GM10266 (cell line): ENCODE measurements around the gene OR13J1.
"Not testable (repeated sequence)": the region's sequence is repeated elsewhere in the genome, so short reads cannot be mapped to it uniquely, and the experiment has no call there.

Experiments
- DNase-seq: peaks from one replicate; pipeline ENCODE4 v3.0.0; 2012; ENCODE audit errors: extremely low spot score
- TF ChIP-seq, protein P1 (sequence below): IDR thresholded peaks from 2 replicates; pipeline ENCODE4 v1.5.1; 2012; ENCODE audit warnings: mild to moderate bottlenecking, low read depth; ENCODE audit not compliant: control insufficient read depth, insufficient read depth; ENCODE audit errors: missing control alignments

OR13J1 gene, protein sequence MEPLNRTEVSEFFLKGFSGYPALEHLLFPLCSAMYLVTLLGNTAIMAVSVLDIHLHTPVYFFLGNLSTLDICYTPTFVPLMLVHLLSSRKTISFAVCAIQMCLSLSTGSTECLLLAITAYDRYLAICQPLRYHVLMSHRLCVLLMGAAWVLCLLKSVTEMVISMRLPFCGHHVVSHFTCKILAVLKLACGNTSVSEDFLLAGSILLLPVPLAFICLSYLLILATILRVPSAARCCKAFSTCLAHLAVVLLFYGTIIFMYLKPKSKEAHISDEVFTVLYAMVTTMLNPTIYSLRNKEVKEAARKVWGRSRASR

DNA sequence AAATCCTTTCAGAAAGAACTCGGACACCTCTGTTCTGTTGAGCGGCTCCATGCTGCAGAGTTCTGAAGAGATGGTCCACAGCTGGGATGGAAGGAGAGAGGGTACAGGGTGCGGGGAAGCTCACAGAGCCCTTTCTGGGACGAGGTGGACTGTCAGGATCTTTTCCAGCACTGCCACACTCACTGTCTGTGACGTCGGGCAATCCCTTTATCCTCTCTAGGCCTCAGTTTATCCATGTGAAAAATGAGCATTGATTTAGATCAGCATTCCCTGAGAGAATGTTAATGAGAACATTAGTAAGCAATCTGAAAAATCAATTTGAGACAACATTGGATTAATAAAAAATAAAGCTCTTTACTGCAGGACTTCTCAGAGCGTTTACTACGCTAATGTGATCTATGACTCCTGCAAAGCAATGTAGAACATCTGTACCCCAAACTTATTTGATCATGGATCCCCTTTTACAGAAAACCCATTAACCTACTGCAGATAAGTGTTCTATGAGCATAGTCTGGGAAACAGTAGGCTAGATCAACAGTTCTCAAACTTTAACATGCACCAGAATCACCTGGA, at the start of gene OR13J1:
TSS of gene OR13J1 (minus strand) at position 51 of the 573 bp plus-strand sequence. CDS start at position 51, 0 bp downstream.
- no peak for DNase-seq
- TF ChIP-seq, protein P1, sequence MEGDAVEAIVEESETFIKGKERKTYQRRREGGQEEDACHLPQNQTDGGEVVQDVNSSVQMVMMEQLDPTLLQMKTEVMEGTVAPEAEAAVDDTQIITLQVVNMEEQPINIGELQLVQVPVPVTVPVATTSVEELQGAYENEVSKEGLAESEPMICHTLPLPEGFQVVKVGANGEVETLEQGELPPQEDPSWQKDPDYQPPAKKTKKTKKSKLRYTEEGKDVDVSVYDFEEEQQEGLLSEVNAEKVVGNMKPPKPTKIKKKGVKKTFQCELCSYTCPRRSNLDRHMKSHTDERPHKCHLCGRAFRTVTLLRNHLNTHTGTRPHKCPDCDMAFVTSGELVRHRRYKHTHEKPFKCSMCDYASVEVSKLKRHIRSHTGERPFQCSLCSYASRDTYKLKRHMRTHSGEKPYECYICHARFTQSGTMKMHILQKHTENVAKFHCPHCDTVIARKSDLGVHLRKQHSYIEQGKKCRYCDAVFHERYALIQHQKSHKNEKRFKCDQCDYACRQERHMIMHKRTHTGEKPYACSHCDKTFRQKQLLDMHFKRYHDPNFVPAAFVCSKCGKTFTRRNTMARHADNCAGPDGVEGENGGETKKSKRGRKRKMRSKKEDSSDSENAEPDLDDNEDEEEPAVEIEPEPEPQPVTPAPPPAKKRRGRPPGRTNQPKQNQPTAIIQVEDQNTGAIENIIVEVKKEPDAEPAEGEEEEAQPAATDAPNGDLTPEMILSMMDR = no peak

DNA sequence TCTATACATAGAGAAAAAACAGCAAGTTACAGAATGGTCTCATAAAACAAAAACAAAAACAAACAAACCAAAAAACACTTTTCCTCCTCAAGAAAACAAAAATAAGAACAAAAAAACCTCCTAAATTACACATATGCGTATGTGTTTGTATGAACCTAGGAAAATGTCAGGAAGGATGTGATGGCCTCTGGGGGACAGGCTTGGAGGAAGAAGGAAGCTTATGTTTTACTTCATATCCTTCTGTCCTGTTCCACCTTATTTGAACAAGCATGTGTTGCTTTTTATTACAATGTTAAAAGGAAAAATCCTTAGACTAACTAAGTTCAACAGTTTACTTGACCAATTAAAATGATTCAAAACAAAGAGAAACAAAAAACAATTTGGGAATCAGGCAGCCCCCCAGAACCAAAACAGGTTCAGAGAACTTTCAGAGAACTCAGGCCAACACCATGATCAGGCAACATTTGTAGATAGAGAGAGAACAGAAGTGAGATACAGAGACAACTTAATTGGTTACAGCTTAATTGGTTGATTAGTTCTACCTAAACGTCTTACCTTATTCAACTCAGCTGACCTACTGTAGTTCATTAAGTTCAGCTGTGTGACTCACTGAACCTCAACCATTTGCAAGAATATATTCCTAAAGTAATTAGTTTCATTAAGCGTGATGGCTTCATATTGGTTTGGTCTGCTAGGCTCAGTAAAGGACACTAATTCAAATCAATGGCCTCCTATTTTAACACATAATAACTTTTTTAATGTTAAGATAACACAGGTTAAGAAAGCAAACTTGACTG, 49.2 kb upstream of the OR13J1 start:
- DNase-seq = no peak
- TF ChIP-seq, protein P1 = no peak

DNA sequence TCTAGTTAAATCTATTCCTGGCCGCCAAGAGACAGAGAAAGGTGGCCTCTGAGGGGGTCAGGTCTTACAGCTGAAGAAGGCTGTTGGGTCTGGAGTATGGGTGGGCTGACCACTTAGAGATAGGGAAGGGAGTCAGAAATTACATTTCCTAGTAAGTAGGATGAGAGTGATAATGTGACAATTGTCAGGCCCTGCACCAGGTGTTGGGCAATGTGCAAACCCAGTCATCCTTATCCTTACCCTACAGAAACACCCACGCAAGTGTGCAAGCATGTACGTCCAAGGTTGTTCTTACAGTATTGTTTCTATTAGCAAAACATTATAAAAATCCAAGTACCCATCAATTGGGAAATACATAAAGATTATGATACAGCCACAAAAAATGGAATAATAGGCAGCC, 48.6 kb upstream of the OR13J1 start:
- TF ChIP-seq, protein P1 = no peak
- DNase-seq = no peak

DNA sequence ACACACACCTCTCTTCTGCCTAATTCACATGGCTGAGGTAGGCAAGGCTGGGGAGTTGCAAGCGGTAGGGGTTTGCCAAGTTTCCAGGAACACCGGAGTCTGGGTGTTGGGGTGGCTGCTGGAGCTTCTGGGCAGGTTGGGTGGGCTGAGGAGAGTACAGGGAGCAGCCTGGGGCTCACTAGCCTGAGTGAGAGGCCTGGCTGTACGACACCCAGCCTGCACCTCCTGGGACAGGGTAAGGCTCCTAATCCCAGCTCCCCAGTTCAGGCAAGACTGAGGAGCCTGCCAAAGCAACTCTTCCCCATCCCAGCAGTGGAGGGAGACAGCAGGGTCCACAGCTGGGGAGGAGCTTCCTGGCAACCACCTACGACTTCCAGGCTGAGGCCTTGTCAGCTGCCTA, 47.1 kb upstream of the OR13J1 start:
- no peak for DNase-seq
- TF ChIP-seq, protein P1 = no peak

DNA sequence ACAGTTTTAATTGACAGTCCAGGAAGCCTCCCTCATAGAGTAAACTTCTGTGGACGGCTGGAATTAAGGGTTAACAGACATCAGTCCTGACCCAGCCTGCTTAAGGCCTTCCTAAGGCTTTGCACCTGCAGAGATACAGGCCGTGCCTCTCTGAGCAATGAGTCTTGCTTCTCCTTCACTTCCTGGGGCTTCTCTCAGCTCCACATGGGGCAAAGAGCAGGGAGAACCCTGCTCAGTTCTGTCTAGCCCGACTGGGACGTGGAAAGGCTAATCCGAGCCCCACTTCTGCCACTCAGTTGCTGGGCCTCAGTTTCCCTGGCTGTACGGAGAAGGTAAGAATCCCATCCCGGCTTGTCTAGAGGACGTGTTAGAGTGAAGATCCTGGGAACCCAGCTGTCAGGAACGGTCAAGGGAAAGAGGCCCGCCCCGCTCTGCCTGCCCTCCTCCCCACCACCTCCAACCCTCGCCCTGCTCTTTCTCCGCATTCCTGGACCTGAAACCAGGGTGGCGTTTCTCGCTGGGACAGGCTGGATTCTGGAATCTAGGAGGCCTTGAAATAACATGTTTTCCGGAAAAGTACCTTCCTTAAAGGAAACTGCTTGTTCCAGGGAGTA, 45.6 kb upstream of the OR13J1 start:
- no peak for DNase-seq
- TF ChIP-seq, protein P1 = no peak

DNA sequence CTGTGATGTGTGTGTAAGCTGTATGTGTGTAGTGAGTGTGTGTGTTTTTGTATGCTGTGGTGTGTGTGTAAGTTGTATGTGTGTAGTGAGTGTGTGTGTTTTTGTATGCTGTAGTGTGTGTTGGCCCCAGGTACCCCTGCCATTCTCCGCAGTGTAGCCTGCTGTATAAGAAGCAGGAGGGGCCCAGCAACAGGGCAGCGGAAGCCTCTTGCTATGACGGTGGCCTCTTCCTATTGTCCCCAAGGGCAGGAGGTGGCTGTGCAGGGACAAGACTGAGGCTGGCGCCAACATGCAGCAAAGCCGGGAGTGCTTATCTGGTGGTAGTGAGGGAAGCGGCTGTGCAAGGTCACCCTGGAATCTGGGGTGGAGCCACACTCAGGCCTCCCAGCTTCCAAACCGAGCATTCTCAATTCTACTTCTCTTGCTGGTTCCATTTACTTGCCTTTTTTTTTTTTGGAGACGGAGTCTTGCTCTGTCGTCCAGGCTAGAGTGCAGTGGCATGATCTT, 44.2 kb upstream of the OR13J1 start:
- no peak for DNase-seq

DNA sequence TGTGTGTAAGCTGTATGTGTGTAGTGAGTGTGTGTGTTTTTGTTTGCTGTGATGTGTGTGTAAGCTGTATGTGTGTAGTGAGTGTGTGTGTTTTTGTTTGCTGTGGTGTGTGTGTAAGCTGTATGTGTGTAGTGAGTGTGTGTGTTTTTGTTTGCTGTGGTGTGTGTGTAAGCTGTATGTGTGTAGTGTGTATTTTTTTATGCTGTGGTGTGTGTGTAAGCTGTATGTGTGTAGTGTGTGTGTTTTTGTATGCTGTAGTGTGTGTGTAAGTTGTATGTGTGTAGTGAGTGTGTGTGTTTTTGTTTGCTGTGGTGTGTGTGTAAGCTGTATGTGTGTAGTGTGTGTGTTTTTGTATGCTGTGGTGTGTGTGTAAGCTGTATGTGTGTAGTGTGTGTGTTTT, 43.2 kb upstream of the OR13J1 start:
- DNase-seq = not testable (repeated sequence)

More for the DNA sequence above, 44.2 kb upstream of the OR13J1 start:
- TF ChIP-seq, protein P1 = no peak
